ENCODE measurements around the gene FBXO22.
A peak's percentile ranks its signal among the peaks of the same experiment; 100 is the strongest.

FBXO22 gene

DNA sequence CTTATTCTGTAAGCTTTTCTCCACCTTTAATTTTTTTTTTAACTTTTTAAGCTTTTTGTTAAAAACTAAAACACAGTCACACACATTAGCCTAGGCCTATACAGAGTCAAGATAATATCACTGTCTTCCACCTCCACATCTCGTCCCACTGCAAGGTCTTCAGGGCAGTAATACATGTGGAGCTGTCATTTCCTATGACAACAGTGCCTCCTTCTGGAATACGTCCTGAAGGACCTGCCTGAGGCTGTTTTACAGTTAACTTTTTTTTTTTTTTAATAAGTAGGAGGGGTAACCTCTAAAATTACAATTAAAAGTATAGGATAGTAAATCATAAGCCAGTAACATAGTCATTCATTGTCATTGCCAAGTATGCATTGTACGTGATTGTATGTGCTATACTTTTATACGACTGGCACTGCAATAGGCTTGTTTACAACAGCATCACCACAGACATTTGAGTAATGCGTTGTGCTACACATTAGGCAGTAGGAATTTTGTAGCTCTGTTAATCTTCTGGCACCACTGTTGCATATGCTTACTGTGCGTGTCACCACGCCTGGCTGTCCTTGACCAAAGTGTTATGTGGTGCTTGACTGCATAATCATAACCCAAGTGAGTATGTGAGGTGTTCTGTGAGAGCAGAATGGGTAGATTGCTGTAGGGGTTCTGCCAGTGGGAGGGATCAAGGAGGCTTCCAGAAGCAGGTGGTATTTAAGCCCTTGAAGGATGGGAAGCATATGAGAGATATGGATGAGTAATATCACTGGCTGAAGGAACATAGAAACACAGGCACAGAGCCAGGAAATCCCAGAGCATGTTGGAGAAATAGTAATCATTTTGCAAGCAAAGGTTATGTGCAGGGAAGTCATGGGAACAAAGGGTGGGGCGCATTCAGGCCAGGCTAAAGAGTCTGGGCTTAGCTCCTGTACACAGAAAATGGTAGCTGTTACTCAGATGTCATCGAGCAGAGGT is 18.3 kb downstream of the FBXO22 start:
- peak; percentile 59 for DNase-seq (ENCODE audit: extremely low read depth, low read depth)

DNA sequence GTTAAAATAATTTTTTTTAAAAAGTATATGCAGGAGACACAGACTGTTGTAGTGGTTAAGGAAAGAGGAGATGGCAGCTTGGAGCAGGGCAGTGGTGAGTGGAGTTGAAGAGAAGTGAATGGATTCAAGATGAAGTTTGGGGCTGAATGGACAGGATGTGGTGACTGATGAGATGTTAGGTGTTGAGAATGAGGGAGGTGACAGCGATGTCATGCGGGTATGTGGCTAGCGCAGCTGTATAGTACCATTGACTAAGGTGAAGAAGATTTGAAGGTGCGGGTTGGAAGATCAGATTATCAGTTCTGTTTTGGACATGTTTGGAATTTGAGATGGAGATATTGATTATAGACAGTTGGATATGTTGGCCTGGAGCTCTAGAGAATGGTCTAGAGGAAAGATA is 20.1 kb downstream of the FBXO22 start:
- TF ChIP-seq, protein P1, sequence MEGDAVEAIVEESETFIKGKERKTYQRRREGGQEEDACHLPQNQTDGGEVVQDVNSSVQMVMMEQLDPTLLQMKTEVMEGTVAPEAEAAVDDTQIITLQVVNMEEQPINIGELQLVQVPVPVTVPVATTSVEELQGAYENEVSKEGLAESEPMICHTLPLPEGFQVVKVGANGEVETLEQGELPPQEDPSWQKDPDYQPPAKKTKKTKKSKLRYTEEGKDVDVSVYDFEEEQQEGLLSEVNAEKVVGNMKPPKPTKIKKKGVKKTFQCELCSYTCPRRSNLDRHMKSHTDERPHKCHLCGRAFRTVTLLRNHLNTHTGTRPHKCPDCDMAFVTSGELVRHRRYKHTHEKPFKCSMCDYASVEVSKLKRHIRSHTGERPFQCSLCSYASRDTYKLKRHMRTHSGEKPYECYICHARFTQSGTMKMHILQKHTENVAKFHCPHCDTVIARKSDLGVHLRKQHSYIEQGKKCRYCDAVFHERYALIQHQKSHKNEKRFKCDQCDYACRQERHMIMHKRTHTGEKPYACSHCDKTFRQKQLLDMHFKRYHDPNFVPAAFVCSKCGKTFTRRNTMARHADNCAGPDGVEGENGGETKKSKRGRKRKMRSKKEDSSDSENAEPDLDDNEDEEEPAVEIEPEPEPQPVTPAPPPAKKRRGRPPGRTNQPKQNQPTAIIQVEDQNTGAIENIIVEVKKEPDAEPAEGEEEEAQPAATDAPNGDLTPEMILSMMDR (IDR thresholded peaks at IDR 0.05; ENCODE audit: low read depth, low read length): no peak
- no peak for DNase-seq (ENCODE audit: extremely low read depth, low read depth)

More for the DNA sequence above, 18.3 kb downstream of the FBXO22 start:
- TF ChIP-seq, protein P1 (IDR thresholded peaks at IDR 0.05; ENCODE audit: low read depth, low read length): peak; percentile 30

- TF ChIP-seq, protein P1 (IDR thresholded peaks at IDR 0.05; ENCODE audit: low read depth, low read length): no peak
- no peak for DNase-seq (ENCODE audit: extremely low read depth, low read depth)
Measured at GRCh38 chr15:75924576-75924975, 20.9 kb downstream of the FBXO22 start.

GRCh38 chr15:75925440-75925839 is 21.8 kb downstream of the FBXO22 start:
- TF ChIP-seq, protein P1 (IDR thresholded peaks at IDR 0.05; ENCODE audit: low read depth, low read length): no peak
- DNase-seq (ENCODE audit: extremely low read depth, low read depth): no peak

DNA sequence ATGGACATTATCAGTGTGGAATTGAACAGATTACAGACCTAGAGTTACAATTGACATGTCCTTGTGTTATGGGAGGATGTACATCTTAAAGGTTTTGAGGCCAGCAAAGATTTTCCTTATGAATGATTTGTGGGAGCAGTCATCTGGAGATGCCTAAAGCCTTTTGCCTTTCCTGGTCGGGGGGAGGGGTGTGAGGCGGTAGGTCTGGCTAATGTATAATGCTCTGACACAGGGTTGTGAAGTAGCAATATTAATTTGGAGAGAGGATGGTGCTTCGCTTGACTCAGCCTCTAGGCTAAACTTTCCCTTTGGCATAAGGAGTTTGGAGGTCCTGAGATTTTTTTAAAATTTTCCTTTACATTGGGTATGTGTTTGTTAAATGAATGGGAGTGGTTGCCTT is 23.3 kb downstream of the FBXO22 start:
- DNase-seq (ENCODE audit: extremely low read depth, low read depth): no peak
- TF ChIP-seq, protein P1 (IDR thresholded peaks at IDR 0.05; ENCODE audit: low read depth, low read length): no peak

GRCh38 chr15:75927601-75928000 is 23.9 kb downstream of the FBXO22 start:
- TF ChIP-seq, protein P1 (IDR thresholded peaks at IDR 0.05; ENCODE audit: low read depth, low read length): no peak
- no peak for DNase-seq (ENCODE audit: extremely low read depth, low read depth)

All from AG09319 (cell line).